Activated T-cell treated with anti-CD3 and anti-CD28 coated beads, Interleukin-2, amount 50 U/mL, for 48 hours (primary cell): ENCODE data around the gene MGAT4B.

Source experiments
- DNase-seq, 2 experiments: peaks; one replicate each; pipeline ENCODE4 v3.0.0-alpha.2; 2020

Gene MGAT4B

DNA sequence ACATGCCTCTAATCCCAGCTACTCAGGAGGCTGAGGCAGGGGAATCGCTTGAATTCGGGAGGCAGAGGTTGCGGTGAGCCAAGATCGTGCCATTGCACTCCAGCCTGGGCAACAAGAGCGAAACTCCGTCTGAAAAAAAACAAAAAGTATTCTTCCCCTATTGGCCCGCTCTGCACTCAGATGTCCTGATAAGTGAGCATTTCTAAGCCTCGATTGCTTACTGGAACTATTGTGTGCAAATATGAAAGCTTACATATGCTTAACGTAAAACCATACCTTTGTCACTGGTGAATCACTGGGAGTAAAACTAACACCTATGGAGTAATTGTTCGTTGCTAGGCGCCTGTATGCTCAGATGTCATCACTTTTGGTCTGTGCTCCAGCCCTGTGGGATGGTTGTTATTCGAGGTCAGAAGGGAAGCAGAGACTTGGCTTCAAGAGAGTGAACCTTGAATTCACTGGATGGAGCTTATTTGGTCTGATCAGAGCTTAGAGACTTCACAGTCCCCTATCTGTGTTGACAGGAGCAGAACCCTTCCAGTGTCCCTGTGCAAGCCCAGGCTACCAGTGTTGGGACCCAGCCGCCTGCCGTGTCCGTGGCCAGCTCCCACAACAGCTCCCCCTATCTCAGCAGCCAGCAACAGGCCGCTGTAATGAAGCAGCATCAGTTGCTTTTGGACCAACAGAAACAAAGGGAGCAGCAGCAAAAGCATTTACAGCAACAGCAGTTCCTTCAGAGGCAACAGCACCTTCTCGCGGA is 38.2 kb downstream of the MGAT4B start:
- DNase-seq, result peak; percentile 31 to 42

DNA sequence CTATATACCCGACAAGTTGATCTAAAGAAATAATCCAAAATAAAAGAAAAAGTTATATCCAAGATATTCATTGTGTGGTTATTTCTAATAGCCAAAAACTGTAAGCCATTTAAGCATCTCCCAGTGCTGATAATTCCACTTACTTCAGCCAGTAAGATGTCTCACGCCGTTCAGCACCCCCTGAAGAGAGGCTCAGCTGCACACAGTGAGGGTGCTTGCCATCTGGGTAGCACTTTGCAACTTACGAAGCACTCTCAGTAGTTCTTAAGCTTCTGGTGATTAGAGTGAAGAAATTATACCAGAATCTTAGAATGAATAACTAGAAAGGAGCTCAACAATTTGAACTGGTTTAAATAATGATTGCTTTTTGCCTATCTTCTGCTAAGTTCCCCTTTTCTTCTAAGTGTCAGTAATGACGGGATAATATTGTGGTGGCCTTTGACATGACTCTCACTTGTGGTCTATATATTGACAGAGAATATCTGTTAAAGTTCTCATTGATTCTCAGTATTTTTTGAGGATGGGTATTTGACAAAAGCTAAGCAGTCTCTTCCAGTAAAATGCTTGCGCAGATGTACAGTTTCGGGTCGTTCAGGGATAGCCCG is 39.1 kb downstream of the MGAT4B start:
- DNase-seq, result no peak

- no peak for DNase-seq
These were observed 39.8 kb downstream of the MGAT4B start for GRCh38 chr5:179766726-179767455.

- DNase-seq, result no peak
These were observed 40.5 kb downstream of the MGAT4B start for GRCh38 chr5:179766021-179766725.

- DNase-seq, result no peak
These were observed 41.3 kb downstream of the MGAT4B start for GRCh38 chr5:179765400-179765799.

DNA sequence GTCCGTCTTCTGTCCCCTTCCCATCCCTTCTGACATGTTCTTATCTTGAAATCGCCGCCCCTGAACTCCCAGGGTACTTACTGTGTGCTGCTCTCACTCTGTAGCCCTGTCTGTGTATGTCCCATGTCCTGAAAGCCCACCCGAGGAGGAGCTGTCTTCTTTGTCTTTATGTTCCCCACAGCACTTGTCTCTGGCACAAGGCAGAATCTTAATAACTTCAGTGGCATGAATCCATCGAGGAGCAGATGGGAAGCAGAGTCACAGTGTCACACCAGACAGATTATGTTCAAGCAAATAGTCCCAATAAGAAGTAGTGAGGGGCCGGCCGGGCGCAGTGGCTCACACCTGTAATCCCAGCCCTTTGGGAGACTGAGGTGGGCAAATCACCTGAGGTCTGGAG is 42.6 kb downstream of the MGAT4B start:
- DNase-seq, result no peak

DNA sequence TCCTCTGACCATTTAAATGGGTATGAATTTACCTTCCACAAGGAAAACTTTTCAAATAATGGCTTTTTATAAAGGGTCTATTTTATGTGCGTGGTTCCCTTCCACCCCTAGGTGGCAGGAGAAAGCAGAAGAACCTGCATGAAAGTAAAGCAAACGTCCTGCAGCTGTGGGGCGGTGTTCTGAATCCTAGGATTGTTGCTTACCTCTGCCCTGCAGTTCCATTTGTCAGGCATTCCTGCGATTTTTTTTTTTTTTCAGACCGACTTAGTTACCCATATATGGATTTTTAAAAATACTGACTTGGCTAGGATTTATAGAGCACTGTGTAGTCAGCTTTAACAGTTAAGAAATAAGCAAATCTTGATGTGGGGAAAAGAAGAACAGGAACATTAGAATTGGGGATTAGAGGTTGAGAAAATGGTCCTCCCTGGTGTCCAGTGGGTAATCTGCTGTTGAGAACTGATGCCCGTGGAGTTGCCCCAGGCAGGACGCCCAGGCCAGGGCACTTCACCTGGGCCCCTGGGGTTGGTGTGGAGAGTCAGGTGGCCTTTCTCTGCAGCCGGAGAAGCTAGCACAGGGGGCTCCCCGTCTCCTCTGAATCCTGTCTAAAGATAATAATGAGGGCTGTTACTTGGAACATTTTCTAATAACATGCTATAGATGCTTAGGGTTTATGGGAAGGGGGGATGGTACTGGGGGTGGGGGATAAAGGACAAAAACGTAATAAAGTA is 43.3 kb downstream of the MGAT4B start:
- DNase-seq, result peak; percentile 48 to 54

GRCh38 chr5:179762781-179763176 is 43.9 kb downstream of the MGAT4B start:
- DNase-seq, result no peak

- peak in 1 of 2 experiments; percentile 36 for DNase-seq
These were observed 44.4 kb downstream of the MGAT4B start for GRCh38 chr5:179762079-179762780.

DNA sequence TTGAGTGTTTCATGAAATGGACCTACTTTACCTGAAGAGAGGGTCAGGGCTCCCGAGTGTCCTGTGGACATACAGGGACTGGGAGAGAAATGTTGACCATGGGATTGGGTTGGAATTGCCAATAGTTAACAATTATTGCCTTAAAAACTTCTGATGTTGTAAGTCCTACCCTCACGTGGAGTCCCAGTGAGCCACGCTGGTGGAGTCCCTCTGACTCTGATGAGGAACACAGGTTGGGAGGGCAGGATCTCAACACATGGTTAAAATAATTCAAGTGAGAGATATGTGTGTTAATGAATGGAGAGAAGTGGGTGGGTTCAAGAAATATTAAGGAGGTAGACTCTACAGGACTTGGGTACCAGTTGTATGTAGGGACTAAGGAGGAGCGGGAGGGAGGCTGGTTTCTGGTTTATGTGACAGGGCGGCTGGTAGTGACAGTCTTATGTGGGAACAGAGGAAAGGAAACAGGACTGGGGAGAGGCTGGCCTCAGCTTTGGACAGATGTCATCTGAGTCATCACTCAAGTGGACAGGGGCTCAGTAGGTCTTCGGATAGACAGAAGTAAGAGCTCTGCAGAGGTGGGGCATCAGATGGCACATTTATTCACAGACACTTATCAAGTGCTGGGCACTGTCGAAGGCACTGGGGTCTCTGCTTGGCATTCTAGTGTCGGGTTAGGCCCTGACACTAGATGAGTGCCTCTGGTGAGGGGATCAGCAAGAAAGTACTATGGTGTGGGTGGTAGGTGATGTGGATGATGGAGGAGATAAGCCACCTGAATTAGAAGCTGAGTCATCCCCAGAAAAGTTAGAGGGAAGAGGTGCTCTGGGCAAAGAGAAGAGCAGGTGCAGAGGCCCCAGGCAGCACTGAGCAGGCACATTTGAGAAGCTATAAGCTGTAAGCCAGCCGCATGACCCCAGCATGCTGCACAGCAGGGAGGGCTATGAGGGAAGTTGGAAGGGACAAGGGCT is 46.8 kb downstream of the MGAT4B start:
- DNase-seq, result peak; percentile 52 to 62

DNA sequence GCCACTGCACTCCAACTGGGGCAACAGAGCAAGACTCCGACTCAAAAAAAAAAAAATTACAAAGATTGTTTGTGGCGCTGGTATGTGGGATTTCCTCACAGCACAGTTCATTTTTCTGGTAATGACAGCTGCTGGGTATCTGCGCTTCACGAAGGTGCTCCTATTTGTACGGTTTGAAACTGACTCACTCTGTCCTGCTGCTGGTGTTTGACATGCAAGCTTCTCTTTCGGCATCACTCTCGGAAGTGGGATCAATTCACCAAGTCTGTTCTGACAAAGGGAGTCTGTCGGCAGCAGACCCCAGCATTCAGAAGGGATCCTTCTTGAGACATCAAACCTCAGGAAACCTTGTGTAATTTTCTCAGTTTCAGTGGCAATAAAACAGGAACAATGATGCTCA is 47.7 kb downstream of the MGAT4B start:
- DNase-seq, result peak in 1 of 2 experiments; percentile 33

GRCh38 chr5:179755022-179755421 is 51.6 kb downstream of the MGAT4B start:
- no peak for DNase-seq

DNA sequence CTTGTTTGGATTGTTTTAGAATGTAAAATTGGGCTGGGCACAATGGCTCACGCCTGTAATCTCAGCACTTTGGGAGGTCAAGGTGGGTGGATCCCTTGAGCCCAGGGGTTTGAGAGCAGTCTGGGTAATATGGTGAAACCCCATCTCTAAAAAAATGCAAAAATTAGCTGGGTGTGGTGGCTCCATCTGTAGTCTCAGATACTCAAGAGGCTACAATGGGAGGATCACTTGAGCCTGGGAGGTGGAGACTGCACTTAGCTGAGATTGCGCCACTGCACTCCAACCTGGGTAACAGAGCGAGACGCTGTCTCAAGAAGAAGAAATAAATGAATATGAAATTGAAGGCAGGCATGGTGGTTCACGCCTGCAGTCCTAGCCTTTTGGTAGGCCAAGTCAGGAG is 52.7 kb downstream of the MGAT4B start:
- no peak for DNase-seq

DNA sequence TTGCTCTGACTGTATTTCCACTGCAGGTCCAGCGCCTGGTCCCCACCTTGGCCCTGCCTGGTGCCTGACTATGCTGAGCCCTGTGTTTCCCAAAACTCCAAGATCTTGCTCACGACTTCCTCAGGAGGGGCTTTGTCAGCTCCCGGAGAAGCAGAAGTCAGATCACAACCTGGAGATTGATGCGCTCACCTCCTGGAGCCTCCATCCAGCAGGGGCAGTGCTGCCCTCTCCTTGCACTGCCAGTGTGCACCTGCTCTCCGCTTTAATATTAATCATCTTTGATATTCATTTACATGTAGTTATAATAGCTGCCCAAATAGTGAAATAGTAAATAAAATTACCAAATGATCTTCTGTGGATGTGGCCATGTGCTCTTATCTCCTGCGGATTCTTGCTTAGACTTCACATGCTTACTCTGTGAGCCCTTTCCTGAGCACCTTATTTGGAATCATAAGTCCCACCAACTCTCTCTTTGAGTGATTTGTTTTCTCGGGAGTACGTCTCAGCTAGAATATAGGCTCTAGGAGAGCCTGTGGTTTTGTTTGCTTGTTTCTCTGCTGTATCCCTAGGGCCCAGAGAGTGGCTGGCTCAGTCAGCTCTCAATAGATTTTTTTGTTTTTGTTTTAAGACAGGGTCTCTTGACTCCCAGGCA is 56.7 kb downstream of the MGAT4B start:
- peak in 1 of 2 experiments; percentile 13 for DNase-seq

DNA sequence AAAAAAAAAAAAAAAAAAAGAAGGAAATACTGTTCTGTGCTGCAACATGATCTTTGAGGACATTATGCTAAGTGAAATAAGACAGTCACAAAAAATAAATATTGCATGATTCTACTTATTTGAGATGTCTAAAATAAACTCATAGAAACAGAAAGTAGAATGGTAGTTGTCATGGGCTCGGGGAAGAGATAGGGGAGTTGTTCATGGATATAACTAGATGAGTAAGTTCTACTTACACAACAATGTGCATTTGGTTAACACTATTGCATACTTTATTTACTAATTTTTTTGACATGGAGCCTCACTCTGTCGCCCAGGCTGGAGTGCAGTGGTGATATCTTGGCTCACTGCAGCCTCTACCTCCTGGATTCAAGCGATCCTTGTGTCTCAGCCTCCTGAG is 58.9 kb downstream of the MGAT4B start:
- no peak for DNase-seq
